ENCODE measurements around the gene FBL.

DNA sequence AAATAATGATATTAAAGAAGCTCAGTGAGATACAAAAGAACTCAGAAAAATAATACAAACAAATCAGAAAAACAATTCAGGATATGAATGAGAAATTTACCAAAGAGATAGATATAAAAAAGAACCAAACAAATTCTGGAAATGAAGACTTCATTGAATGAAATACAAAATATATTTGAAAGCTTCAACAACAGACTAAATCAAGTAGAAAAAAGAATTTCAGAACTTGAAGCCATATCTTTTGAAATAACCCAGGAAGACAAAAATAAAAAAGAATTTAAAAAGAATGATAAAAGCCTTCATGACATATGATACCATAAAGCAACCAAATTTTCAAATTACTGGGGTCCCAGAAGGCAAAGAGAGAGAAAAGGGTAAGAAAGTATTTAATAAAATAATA is 57.9 kb downstream of the FBL start:
- TF ChIP-seq, protein P1, sequence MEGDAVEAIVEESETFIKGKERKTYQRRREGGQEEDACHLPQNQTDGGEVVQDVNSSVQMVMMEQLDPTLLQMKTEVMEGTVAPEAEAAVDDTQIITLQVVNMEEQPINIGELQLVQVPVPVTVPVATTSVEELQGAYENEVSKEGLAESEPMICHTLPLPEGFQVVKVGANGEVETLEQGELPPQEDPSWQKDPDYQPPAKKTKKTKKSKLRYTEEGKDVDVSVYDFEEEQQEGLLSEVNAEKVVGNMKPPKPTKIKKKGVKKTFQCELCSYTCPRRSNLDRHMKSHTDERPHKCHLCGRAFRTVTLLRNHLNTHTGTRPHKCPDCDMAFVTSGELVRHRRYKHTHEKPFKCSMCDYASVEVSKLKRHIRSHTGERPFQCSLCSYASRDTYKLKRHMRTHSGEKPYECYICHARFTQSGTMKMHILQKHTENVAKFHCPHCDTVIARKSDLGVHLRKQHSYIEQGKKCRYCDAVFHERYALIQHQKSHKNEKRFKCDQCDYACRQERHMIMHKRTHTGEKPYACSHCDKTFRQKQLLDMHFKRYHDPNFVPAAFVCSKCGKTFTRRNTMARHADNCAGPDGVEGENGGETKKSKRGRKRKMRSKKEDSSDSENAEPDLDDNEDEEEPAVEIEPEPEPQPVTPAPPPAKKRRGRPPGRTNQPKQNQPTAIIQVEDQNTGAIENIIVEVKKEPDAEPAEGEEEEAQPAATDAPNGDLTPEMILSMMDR (IDR thresholded peaks at IDR 0.05) = no peak
- no peak for TF ChIP-seq POLR2A (IDR thresholded peaks at IDR 0.05)
